Heart right ventricle (tissue), 16 donors: Measurements from ENCODE around the gene ZNF526. TPM values are rescaled to one million over a fixed set of nuclear protein-coding genes. Genes with fewer than 3 reads are reported as not detected.

Experiments used
- ATAC-seq, 8 donors: fragments of 200-7000 bp; cut with Tn5 transposase; one replicate each; pipeline ENCODE4 v1.9.1; 2020; ENCODE audit warnings: mild to moderate bottlenecking in 8 of 8, moderate library complexity in 8 of 8, moderate number of reproducible peaks in 1 of 8
- DNase-seq, 2 donors: peaks; one replicate each; pipeline ENCODE4 v3.0.0-alpha.2; 2020
- H3K27ac ChIP-seq, 10 donors: fragments of 200-600 bp; sonication (generic) in 2 of 10; one replicate each; pipeline versions ENCODE4 v1.5.0 to v1.8.0; 2020 to 2022; ENCODE audit warnings: mild to moderate bottlenecking in 3 of 10
- H3K27me3 ChIP-seq, 7 donors: fragments of 200-600 bp; one replicate each; pipeline ENCODE4 v1.8.0; 2021 to 2022; ENCODE audit warnings: mild to moderate bottlenecking in 2 of 7
- H3K36me3 ChIP-seq, 9 donors: fragments of 200-600 bp; sonication (generic) in 1 of 9; one replicate each; pipeline versions ENCODE4 v1.5.0 to v1.8.0; 2020 to 2022; ENCODE audit warnings: mild to moderate bottlenecking in 2 of 9
- H3K4me1 ChIP-seq, 9 donors: fragments of 200-600 bp; sonication (generic) in 1 of 9; one replicate each; pipeline versions ENCODE4 v1.5.0 to v1.8.0; 2020 to 2022; ENCODE audit warnings: mild to moderate bottlenecking in 4 of 9
- H3K4me3 ChIP-seq, 10 donors: fragments of 200-600 bp; sonication (generic) in 2 of 10; one replicate each; pipeline versions ENCODE4 v1.5.0 to v1.8.0; 2020 to 2022; ENCODE audit warnings: mild to moderate bottlenecking in 7 of 10, moderate library complexity in 2 of 10
- H3K9me3 ChIP-seq, 11 donors: fragments of 200-600 bp in 10 of 11; sonication (generic) in 2 of 11; one replicate each; pipeline versions ENCODE4 v1.5.0 to v1.8.0; 2013 to 2022; ENCODE audit warnings: mild to moderate bottlenecking in 2 of 11, control low read depth in 1 of 11, moderate library complexity in 1 of 11
- WGBS, 2 donors: extraction: QIAGEN DNeasy Blood & Tissue Kit; methylation state at CpG; one replicate each; pipeline ENCODE4 v1.1.7; 2013; ENCODE audit warnings: inconsistent platforms in 1 of 2; 5-methylcytosine and 5-hydroxymethylcytosine counted together
- intact Hi-C, 10 donors: fragments of 100-400 bp; cut with DNase I; formaldehyde crosslinking; loops; one replicate each; pipeline versions ENCODE4 v1.11.1 to v1.14.2; 2022
- polyA plus RNA-seq, 2 donors: library from polyadenylated mRNA; stranded (reverse); fragments of 200-250 nt; gene quantifications; one replicate each; pipeline ENCODE4 v1.2.3, GENCODE V29; 2013
- total RNA-seq, 10 donors: library from RNA; stranded (reverse); fragmentation: NEBNext Ultra II Directional in 3 of 10; extraction: Animal tissue kit (Norgen Biotek cat#: 25700) in 3 of 10; gene quantifications; one replicate each; pipeline versions ENCODE4 v1.2.1 to v1.2.4, GENCODE V29; 2021 to 2023
- TF ChIP-seq, protein P1 (sequence below), 9 donors: fragments of 200-600 bp; sonication (generic) in 2 of 9; IDR thresholded peaks; one replicate each; pipeline versions ENCODE4 v1.5.0 to v1.8.0; 2021 to 2022; ENCODE audit warnings: antibody characterized with exemption in 9 of 9, mild to moderate bottlenecking in 5 of 9, moderate library complexity in 1 of 9
- donor health status: Arrhythmogenic right ventricular cardiomyopathy.
- donor health status: ischemic (EF 13 %, LVEDD 7.1; RV severe dilation, severe dysfunction).
- donor health status: healthy with polysubstance abuse.
- donor health status: DM: no; HTN: yes; CAD: no.
- donor health status: DM: no; HTN: no; CAD: no.
- donor health status: ischemic (EF 25% LVEDD 6.9; RV normal size, moderate dysfunction).
- donor health status: ischemic (EF 25% LVEDD 5.7; RV mildly dilated, moderate dysfunction).
- donor health status: healthy.
- donor health status: DM: yes; HTN: yes; CAD: no.
- donor health status: Ischemic cardiomyopathy.
- donor health status: ischemic (EF 35%, LVEDD 5.7; RV mildly dilated, moderate dysfunction).
- donor health status: nonischemic (EF 11% LVEDD 7.7; RV severe dilation, severe dysfunction).
- donor health status: DM: yes; HTN: yes; CAD: no.
- donor health status: PGD.
- donor health status: ischemic (EF 29% LVEDD 5.4; RV normal size, mild dysfunction).
- donor health status: nonischemic (EF 23%, LVEDD 6.1; RV moderate dilation, normal function).

Gene ZNF526
- total and polyA plus RNA-seq, 12 donors = 3.2 to 7.0 (median 5.1) TPM

DNA sequence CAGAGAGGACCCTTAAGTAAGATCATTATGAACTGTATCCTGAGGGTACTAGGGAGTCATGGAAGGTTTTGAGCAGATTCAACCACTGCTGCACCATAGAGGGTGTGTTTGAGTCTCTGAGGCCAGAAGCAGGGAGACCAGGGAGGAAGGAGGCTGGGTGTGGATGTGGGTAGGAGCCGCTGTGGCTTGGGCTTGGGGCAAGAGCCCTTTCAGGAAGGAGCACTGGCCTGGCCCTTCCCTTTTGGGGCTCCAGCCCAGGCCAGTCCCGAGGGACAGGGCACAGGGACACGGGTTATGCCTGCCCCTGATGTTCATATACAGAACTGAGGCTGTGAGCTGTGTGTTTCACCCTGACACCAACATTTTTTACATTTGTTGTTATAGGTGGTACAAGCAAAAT lies 56.2 kb downstream of the ZNF526 start:
- intact Hi-C loops = no loop called here
- TF ChIP-seq, protein P1, sequence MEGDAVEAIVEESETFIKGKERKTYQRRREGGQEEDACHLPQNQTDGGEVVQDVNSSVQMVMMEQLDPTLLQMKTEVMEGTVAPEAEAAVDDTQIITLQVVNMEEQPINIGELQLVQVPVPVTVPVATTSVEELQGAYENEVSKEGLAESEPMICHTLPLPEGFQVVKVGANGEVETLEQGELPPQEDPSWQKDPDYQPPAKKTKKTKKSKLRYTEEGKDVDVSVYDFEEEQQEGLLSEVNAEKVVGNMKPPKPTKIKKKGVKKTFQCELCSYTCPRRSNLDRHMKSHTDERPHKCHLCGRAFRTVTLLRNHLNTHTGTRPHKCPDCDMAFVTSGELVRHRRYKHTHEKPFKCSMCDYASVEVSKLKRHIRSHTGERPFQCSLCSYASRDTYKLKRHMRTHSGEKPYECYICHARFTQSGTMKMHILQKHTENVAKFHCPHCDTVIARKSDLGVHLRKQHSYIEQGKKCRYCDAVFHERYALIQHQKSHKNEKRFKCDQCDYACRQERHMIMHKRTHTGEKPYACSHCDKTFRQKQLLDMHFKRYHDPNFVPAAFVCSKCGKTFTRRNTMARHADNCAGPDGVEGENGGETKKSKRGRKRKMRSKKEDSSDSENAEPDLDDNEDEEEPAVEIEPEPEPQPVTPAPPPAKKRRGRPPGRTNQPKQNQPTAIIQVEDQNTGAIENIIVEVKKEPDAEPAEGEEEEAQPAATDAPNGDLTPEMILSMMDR (IDR thresholded peaks at IDR 0.05) = no peak
- WGBS, 2 donors = 51 to 54% methylated on average over 3 of the region's 3 CpGs
- Histone ChIP-seq H3K36me3 (peaks cover 0 to 54% (median 27%) of the 10 kb centered on the region in 9 donors), H3K27me3 (no peaks in the 10 kb centered on the region), H3K4me1 (peaks cover 46 to 80% (median 64%) of the 10 kb centered on the region in 9 donors), H3K27ac (peak overlapping the region in 7 of 10 donors; percentile 0 to 99 (median 95)), H3K4me3 (no peak overlapping the region), H3K9me3 (no peaks in the 10 kb centered on the region)
- ATAC-seq = no peak
- peak in 1 of 2 donors; percentile 3 for DNase-seq

DNA sequence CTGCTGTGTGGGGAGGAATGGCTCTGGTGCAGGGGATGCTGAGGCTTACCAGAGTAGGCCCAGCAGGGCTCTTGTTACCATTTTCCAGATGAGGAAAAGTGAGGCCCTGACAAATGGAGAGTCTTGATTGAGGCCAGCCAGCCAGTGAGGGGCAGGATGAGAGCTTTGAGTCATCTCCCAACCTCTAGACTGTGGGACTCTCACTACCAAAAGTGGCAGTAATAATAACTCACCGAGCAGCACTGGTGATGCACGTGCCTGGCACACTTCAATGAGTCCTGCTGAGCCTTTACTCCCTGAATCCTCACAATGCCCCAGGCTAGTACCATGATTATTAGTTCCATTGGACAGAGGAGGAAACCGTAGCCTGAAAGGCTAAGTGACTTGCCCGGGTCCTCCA lies 56.7 kb downstream of the ZNF526 start:
- H3K4me3 ChIP-seq = no peak overlapping the region
- WGBS, 2 donors = 83 to 84% methylated on average over 4 of the region's 4 CpGs
- H3K27me3 ChIP-seq = no peaks in the 10 kb centered on the region
- no peaks in the 10 kb centered on the region for H3K9me3 ChIP-seq
- TF ChIP-seq, protein P1 (IDR thresholded peaks at IDR 0.05) = no peak
- peaks cover 0 to 49% (median 27%) of the 10 kb centered on the region in 9 donors for H3K36me3 ChIP-seq
- DNase-seq = no peak
- ATAC-seq = no peak
- peak overlapping the region in 9 of 10 donors; percentile 0 to 99 (median 95) for H3K27ac ChIP-seq
- intact Hi-C loops = no loop called here
- H3K4me1 ChIP-seq = peaks cover 46 to 80% (median 65%) of the 10 kb centered on the region in 9 donors

Other genes starting within 250 kb of the ZNF526 start
- 100 to 1,000 TPM; 245 to 419 (median 347) TPM for gene ATP1A3, start 226.1 kb upstream of the ZNF526 start, total RNA-seq
- gene ATP1A3, start 226.1 kb upstream of the ZNF526 start, polyA plus RNA-seq = 10 to 100 TPM; 38.0 to 87.1 TPM
- gene GRIK5, start 150.1 kb upstream of the ZNF526 start, total RNA-seq = 1 to 10 TPM; 1.2 to 9.3 (median 3.0) TPM
- gene GRIK5, start 150.1 kb upstream of the ZNF526 start, polyA plus RNA-seq = 1 to 10 TPM in 1 of 2 donors, under 1 TPM in 1; 0.35 to 1.4 TPM
- 10 to 100 TPM in 2 of 10 donors, 1 to 10 TPM in 8; 5.0 to 11.1 (median 8.1) TPM for gene ZNF574, start 144.1 kb upstream of the ZNF526 start, total RNA-seq
- gene ZNF574, start 144.1 kb upstream of the ZNF526 start, polyA plus RNA-seq = 1 to 10 TPM; 3.4 to 5.8 TPM
- 1 to 10 TPM in 1 of 10 donors, under 1 TPM in 9; 0.51 to 3.8 (median 0.70) TPM for gene POU2F2, start 87.9 kb upstream of the ZNF526 start, total RNA-seq
- gene POU2F2, start 87.9 kb upstream of the ZNF526 start, polyA plus RNA-seq = under 1 TPM; 0.28 to 0.37 TPM
- gene DEDD2, start 2.6 kb upstream of the ZNF526 start, total RNA-seq = 10 to 100 TPM in 9 of 10 donors, 1 to 10 TPM in 1; 9.8 to 20.5 (median 12.2) TPM
- gene DEDD2, start 2.6 kb upstream of the ZNF526 start, polyA plus RNA-seq = 10 to 100 TPM; 12.9 to 15.2 TPM
- 10 to 100 TPM; 31.9 to 46.1 (median 36.4) TPM for gene GSK3A, start 22.3 kb downstream of the ZNF526 start, total RNA-seq
- 10 to 100 TPM; 31.2 to 51.0 TPM for gene GSK3A, start 22.3 kb downstream of the ZNF526 start, polyA plus RNA-seq
- 10 to 100 TPM; 29.8 to 40.2 (median 32.9) TPM for gene ERF, start 34.8 kb downstream of the ZNF526 start, total RNA-seq
- 10 to 100 TPM; 31.8 to 49.0 TPM for gene ERF, start 34.8 kb downstream of the ZNF526 start, polyA plus RNA-seq
- gene CIC, start 48.9 kb downstream of the ZNF526 start, total RNA-seq = 10 to 100 TPM; 27.9 to 42.0 (median 32.0) TPM
- 10 to 100 TPM; 17.6 to 39.8 TPM for gene CIC, start 48.9 kb downstream of the ZNF526 start, polyA plus RNA-seq
- under 1 TPM in 4 of 10 donors, not detected in 6; 0.16 to 0.21 (median 0.19) TPM for gene PRR19, start 81.8 kb downstream of the ZNF526 start, total RNA-seq
- under 1 TPM in 1 of 2 donors, not detected in 1; 0.16 TPM for gene PRR19, start 81.8 kb downstream of the ZNF526 start, polyA plus RNA-seq
- 1 to 10 TPM; 1.2 to 5.9 (median 2.6) TPM for gene PAFAH1B3, start 82.3 kb downstream of the ZNF526 start, total RNA-seq
- gene PAFAH1B3, start 82.3 kb downstream of the ZNF526 start, polyA plus RNA-seq = 10 to 100 TPM in 1 of 2 donors, 1 to 10 TPM in 1; 5.0 to 10.4 TPM
- 1 to 10 TPM in 1 of 10 donors, under 1 TPM in 4, not detected in 5; 0.15 to 1.0 (median 0.49) TPM for gene TMEM145, start 93.0 kb downstream of the ZNF526 start, total RNA-seq
- gene TMEM145, start 93.0 kb downstream of the ZNF526 start, polyA plus RNA-seq = 1 to 10 TPM in 1 of 2 donors, under 1 TPM in 1; 0.32 to 1.0 TPM
- gene MEGF8, start 105.3 kb downstream of the ZNF526 start, total RNA-seq = 10 to 100 TPM; 33.4 to 44.6 (median 40.4) TPM
- gene MEGF8, start 105.3 kb downstream of the ZNF526 start, polyA plus RNA-seq = 10 to 100 TPM; 10.2 to 16.3 TPM
- 1 to 10 TPM in 1 of 10 donors, under 1 TPM in 4, not detected in 5; 0.51 to 1.3 (median 0.81) TPM for gene CNFN, start 170.0 kb downstream of the ZNF526 start, total RNA-seq
- 1 to 10 TPM; 1.6 to 7.2 TPM for gene CNFN, start 170.0 kb downstream of the ZNF526 start, polyA plus RNA-seq
- gene LIPE, start 207.1 kb downstream of the ZNF526 start, total RNA-seq = 100 to 1,000 TPM in 1 of 10 donors, 10 to 100 TPM in 9; 39.4 to 109 (median 53.8) TPM
- gene LIPE, start 207.1 kb downstream of the ZNF526 start, polyA plus RNA-seq = 10 to 100 TPM; 60.6 to 80.7 TPM
- gene CXCL17, start 222.6 kb downstream of the ZNF526 start, total RNA-seq = not detected
- gene CXCL17, start 222.6 kb downstream of the ZNF526 start, polyA plus RNA-seq = under 1 TPM in 1 of 2 donors, not detected in 1; 0.03 TPM